Gastroesophageal sphincter (tissue), 3 donors: Measurements from ENCODE around the gene RBKS.
"Not testable (repeated sequence)": the region's sequence is repeated elsewhere in the genome, so short reads cannot be mapped to it uniquely, and the experiment has no call there.

Source experiments
- CTCF ChIP-seq, 4 experiments: fragments of 200-600 bp in 2 of 4; fragments of 450-650 bp in 2 of 4; sonication (generic) in 1 of 4; IDR thresholded peaks; one replicate each; pipeline ENCODE4 v1.5.1; 2017 to 2019; ENCODE audit warnings: antibody characterized with exemption in 4 of 4, mild to moderate bottlenecking in 2 of 4, moderate library complexity in 2 of 4
- POLR2A ChIP-seq, 2 donors: fragments of 450-650 bp; IDR thresholded peaks; one replicate each; pipeline ENCODE4 v1.6.1; 2017; ENCODE audit warnings: antibody characterized with exemption in 2 of 2, mild to moderate bottlenecking in 2 of 2, moderate library complexity in 1 of 2
- POLR2AphosphoS5 ChIP-seq: sonication (generic); formaldehyde crosslinking; IDR thresholded peaks from one replicate; pipeline ENCODE4 v1.6.1; 2017; ENCODE audit warnings: antibody characterized with exemption

- TF ChIP-seq CTCF (IDR thresholded peaks at IDR 0.05); POLR2A (IDR thresholded peaks at IDR 0.05); POLR2AphosphoS5: not testable (repeated sequence)
Observed at GRCh38 chr2:27863955-27864354, 26.2 kb downstream of the RBKS start.
